ENCODE results near the gene TNFRSF25. TPM values are rescaled to one million over a fixed set of nuclear protein-coding genes. Genes with fewer than 3 reads are reported as not detected.

The TNFRSF25 gene
- total and polyA plus RNA-seq, 11 donors: 4.7 to 17.5 (median 9.3) TPM

DNA sequence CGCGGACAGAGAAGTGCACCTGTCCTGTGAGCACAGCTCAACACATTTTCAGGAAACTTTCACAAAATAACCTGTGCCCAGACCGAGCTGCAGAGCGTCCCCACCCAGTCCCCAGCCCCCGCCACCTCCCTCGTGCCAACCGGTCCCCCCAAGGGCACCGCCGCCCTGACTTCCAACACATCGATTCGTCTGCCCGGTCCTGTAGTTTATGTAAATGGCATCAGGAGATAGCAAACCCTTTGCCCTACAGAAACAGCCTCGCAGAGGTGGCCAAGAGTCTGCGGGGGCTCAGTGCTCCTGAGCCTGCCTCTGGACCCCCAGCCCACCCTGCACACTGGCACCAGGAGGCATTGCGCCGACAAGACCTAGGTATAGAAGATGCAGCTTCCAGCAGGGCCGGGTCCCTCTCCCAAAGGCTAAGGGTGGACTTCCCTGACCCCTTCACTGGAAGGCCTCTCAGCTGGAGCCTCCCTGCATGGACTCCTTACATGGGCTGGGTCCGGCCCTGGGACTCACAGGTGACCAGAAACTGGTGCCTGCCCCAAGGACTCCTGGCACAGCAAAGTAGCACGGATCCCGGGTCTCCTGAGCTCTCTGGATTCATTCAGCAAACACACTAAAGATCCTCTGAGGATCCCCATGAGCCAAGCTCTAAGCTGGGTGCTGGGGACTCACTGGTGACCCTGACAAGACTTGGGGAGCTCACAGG lies 32.0 kb upstream of the TNFRSF25 start:
- Histone ChIP-seq H3K27me3 (peaks cover 0 to 16% (median 0%) of the 10 kb centered on the region in 9 donors), H3K27ac (peak overlapping the region in 10 of 12 donors; percentile 24 to 87 (median 70)), H3K36me3 (no peaks in the 10 kb centered on the region), H3K4me1 (peaks cover 10 to 86% (median 56%) of the 10 kb centered on the region in 12 donors), H3K9me3 (no peaks in the 10 kb centered on the region), H3K4me3 (peak overlapping the region; percentile 18 to 81 (median 70))
- TF ChIP-seq POLR2A (IDR thresholded peaks at IDR 0.05) (no peak), CTCF (IDR thresholded peaks at IDR 0.05) (no peak)
- ATAC-seq (no peak), DNase-seq (peak in 1 of 5 donors; percentile 31)
- 36 to 52% (median 47%) methylated on average over 15 to 20 of the region's 20 CpGs for WGBS, 4 donors
- intact Hi-C loops (cut with DNase I): loop anchor here in 2 of 10 donors (5.0 to 10.0 kb wide), 2 partner anchors 54 to 127 kb away; partner anchors contain the start of genes NOL9 (in 1 of the 2) and THAP3 (in 1 of the 2)

DNA sequence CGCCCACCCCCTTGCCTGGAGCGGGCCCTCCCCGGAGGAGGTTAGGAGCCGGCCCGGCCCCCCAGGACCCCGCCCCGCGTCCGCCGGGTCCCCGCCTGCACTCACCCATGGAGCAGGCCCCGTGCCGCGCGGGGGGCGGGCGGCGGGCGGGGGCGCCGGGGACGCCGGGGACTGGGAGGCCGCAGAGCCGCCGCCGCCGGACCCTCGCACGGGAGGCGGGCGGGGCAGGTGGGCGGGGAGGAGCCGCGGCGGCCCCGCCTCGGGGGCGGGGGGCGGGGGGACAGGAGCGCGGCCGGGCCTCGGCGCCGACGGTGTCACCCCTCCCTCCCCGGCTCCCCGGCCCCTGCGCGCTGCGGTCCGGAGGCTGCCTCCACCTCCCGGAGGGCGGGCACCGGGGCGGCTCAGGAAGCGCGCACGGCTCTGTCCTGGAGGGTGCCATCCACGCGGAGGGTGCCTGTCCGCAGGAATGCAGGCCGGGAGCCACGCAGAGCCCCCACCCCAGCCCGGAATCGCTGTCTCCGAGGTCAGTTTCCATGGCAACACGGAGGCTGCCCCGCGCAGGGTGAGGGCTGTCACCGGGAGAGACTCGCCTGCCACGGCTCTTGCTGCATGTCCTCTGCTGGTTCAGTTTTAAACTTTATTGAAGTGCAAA lies 31.4 kb upstream of the TNFRSF25 start:
- H3K4me3 ChIP-seq: peak overlapping the region; percentile 50 to 81 (median 70)
- no peaks in the 10 kb centered on the region for H3K36me3 ChIP-seq
- ATAC-seq (peak in 3 of 4 donors; percentile 25 to 48 (median 48)), DNase-seq (peak; percentile 67 to 83 (median 73))
- H3K27me3 ChIP-seq: peaks cover 0 to 16% (median 0%) of the 10 kb centered on the region in 9 donors
- peaks cover 6 to 85% (median 55%) of the 10 kb centered on the region in 12 donors for H3K4me1 ChIP-seq
- WGBS, 4 donors: 0 to 1% (median 1%) methylated on average over 8 to 74 of the region's 74 CpGs
- no peaks in the 10 kb centered on the region for H3K9me3 ChIP-seq
- TF ChIP-seq CTCF (IDR thresholded peaks at IDR 0.05) (no peak), POLR2A (IDR thresholded peaks at IDR 0.05) (peak in 1 of 2 donors; percentile 19)
- peak overlapping the region in 11 of 12 donors; percentile 49 to 87 (median 78) for H3K27ac ChIP-seq
- intact Hi-C loops (cut with DNase I): loop anchor here in 2 of 10 donors (5.0 to 10.0 kb wide), 2 partner anchors 55 to 127 kb away; partner anchors contain the start of genes NOL9 (in 1 of the 2) and THAP3 (in 1 of the 2)

GRCh38 chr1:6496890-6497214 lies 30.9 kb upstream of the TNFRSF25 start:
- no peak for ATAC-seq
- no peak for TF ChIP-seq CTCF (IDR thresholded peaks at IDR 0.05)
- TF ChIP-seq POLR2A (IDR thresholded peaks at IDR 0.05): no peak
- H3K4me3 ChIP-seq: peak overlapping the region; percentile 42 to 81 (median 70)
- H3K9me3 ChIP-seq: no peaks in the 10 kb centered on the region
- H3K27ac ChIP-seq: peak overlapping the region in 11 of 12 donors; percentile 49 to 87 (median 78)
- DNase-seq: no peak
- peaks cover 1 to 85% (median 55%) of the 10 kb centered on the region in 12 donors for H3K4me1 ChIP-seq
- H3K27me3 ChIP-seq: peaks cover 0 to 16% (median 0%) of the 10 kb centered on the region in 9 donors
- 4 to 6% (median 6%) methylated on average over 20 to 21 of the region's 21 CpGs; no CpG with 5 or more reads in 1 of the 4 donors for WGBS, 4 donors
- no peaks in the 10 kb centered on the region for H3K36me3 ChIP-seq
- intact Hi-C loops (cut with DNase I): loop anchor here in 2 of 10 donors (5.0 to 10.0 kb wide), 2 partner anchors 55 to 128 kb away; partner anchors contain the start of genes NOL9 (in 1 of the 2) and THAP3 (in 1 of the 2)

Measured in heart left ventricle (tissue), 16 donors.